ENCODE data around the gene AMBRA1. TPM values are rescaled to one million over a fixed set of nuclear protein-coding genes. Genes with fewer than 3 reads are reported as not detected.

The AMBRA1 gene
- total RNA-seq, 1 donor from 2014 or later, result 29.4 TPM

DNA sequence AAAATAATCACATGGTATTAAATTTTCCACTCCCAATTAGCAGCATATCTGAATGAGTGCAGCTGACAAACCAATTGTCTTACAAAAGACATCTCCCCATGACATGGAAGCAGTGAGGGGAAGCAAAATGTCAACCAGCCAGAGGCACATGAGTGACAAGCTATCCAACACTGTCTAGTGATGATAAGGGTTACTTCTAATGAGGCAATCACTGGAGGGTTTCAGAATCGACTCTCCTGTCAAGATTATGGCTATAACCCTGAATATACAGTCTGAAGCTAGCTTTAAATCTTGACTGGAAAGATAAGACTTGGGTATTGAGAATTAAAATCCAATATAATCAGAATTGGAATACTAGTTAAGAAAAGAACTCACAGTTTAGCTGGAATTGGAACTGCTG is 50.3 kb downstream of the AMBRA1 start:
- Histone ChIP-seq H3K27me3 (ENCODE audit: insufficient read depth, low read length) (no peaks in the 10 kb centered on the region), H3K36me3 (ENCODE audit: insufficient read depth, low read length) (peaks cover 45% of the 10 kb centered on the region), H3K27ac (ENCODE audit: low read depth, low read length) (no peak overlapping the region), H2AFZ (ENCODE audit: low read depth, low read length) (no peak overlapping the region), H3K9me3 (ENCODE audit: insufficient read depth, low read depth, low read length) (no peaks in the 10 kb centered on the region), H3K79me2 (ENCODE audit: insufficient read depth, low read length) (peaks cover 32% of the 10 kb centered on the region), H4K20me1 (ENCODE audit: insufficient read depth, low read length) (peaks cover 66% of the 10 kb centered on the region), H3K4me2 (ENCODE audit: low read length) (no peak overlapping the region), H3K4me1 (ENCODE audit: insufficient read depth, low read length) (no peaks in the 10 kb centered on the region), H3K4me3 (ENCODE audit: insufficient read depth, low read depth, low read length) (no peak overlapping the region), H3K9ac (ENCODE audit: low read length) (no peak overlapping the region)
- TF ChIP-seq CTCF (IDR thresholded peaks at IDR 0.05; ENCODE audit: insufficient read depth, low read depth, low read length) (no peak), EZH2 (IDR thresholded peaks at IDR 0.05; ENCODE audit: insufficient read depth, low read length) (no peak)
- peaks cover 11% of the 10 kb centered on the region for H3K36me3 Mint-ChIP-seq (ENCODE audit: low read depth, unreplicated experiment)
- no peaks in the 10 kb centered on the region for H3K9me3 Mint-ChIP-seq (ENCODE audit: unreplicated experiment)
- no peak overlapping the region for H3K27ac Mint-ChIP-seq (ENCODE audit: unreplicated experiment)
- FAIRE-seq (no peak), DNase-seq (ENCODE audit: low read depth) (no peak)
- H3K4me3 Mint-ChIP-seq (ENCODE audit: unreplicated experiment), result no peak overlapping the region
- no peaks in the 10 kb centered on the region for H3K27me3 Mint-ChIP-seq (ENCODE audit: low read depth, unreplicated experiment)
- H3K4me1 Mint-ChIP-seq (ENCODE audit: low read depth, unreplicated experiment), result no peaks in the 10 kb centered on the region

DNA sequence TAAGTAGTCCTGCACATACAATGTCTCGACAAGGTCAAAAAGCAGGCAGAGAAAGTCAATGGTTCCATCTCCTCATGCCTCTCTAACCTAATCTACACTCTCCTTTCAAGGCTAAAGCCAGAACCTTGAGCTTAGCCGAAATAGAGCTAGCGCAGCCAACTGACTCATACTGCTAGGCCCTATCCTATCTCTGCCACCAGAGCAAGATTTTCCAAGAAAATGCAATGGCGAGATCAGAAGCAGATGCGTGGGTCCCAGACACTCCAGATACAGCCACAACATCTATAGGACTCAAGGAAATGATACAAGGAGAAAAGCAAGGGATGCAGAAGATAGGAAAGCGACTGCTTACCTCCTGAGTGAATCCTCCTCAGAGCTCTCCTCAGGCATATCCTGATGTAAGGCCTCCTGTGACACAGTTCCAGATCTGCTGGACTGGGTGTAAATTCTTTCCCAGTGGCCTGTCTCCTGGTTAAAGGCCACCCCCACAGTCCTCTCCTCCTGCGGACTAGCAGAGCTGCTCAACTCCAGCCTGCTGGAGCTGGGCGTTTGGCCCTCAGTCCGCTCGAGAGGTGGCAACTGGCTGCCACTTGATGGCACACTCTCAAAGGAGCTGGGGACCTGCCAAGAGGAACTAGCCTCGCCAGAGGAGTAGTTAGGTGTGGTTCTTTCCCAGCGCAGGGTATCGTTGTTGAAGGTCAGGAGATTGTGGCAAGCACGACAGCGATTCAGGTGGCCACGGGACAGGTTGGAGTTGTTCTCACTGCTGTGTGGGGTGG is 52.0 kb downstream of the AMBRA1 start:
- no peak overlapping the region for H3K4me3 ChIP-seq (ENCODE audit: insufficient read depth, low read depth, low read length)
- H2AFZ ChIP-seq (ENCODE audit: low read depth, low read length), result no peak overlapping the region
- Mint-ChIP-seq H3K36me3 (ENCODE audit: low read depth, unreplicated experiment) (peaks cover 11% of the 10 kb centered on the region), H3K27me3 (ENCODE audit: low read depth, unreplicated experiment) (no peaks in the 10 kb centered on the region), H3K4me3 (ENCODE audit: unreplicated experiment) (no peak overlapping the region), H3K9me3 (ENCODE audit: unreplicated experiment) (no peaks in the 10 kb centered on the region), H3K4me1 (ENCODE audit: low read depth, unreplicated experiment) (peaks cover 8% of the 10 kb centered on the region), H3K27ac (ENCODE audit: unreplicated experiment) (no peak overlapping the region)
- no peak overlapping the region for H3K4me2 ChIP-seq (ENCODE audit: low read length)
- peaks cover 42% of the 10 kb centered on the region for H3K36me3 ChIP-seq (ENCODE audit: insufficient read depth, low read length)
- H3K4me1 ChIP-seq (ENCODE audit: insufficient read depth, low read length), result no peaks in the 10 kb centered on the region
- no peaks in the 10 kb centered on the region for H3K9me3 ChIP-seq (ENCODE audit: insufficient read depth, low read depth, low read length)
- peaks cover 36% of the 10 kb centered on the region for H3K79me2 ChIP-seq (ENCODE audit: insufficient read depth, low read length)
- TF ChIP-seq EZH2 (IDR thresholded peaks at IDR 0.05; ENCODE audit: insufficient read depth, low read length) (no peak), CTCF (IDR thresholded peaks at IDR 0.05; ENCODE audit: insufficient read depth, low read depth, low read length) (no peak)
- no peak overlapping the region for H3K9ac ChIP-seq (ENCODE audit: low read length)
- DNase-seq (ENCODE audit: low read depth) (no peak), FAIRE-seq (no peak)
- H3K27ac ChIP-seq (ENCODE audit: low read depth, low read length), result no peak overlapping the region
- H4K20me1 ChIP-seq (ENCODE audit: insufficient read depth, low read length), result peaks cover 62% of the 10 kb centered on the region
- H3K27me3 ChIP-seq (ENCODE audit: insufficient read depth, low read length), result no peaks in the 10 kb centered on the region

- Histone ChIP-seq H4K20me1 (ENCODE audit: insufficient read depth, low read length) (peaks cover 71% of the 10 kb centered on the region), H3K4me2 (ENCODE audit: low read length) (no peak overlapping the region), H3K36me3 (ENCODE audit: insufficient read depth, low read length) (peaks cover 37% of the 10 kb centered on the region), H3K4me1 (ENCODE audit: insufficient read depth, low read length) (no peaks in the 10 kb centered on the region), H3K27ac (ENCODE audit: low read depth, low read length) (no peak overlapping the region), H3K9ac (ENCODE audit: low read length) (no peak overlapping the region), H3K27me3 (ENCODE audit: insufficient read depth, low read length) (no peaks in the 10 kb centered on the region), H2AFZ (ENCODE audit: low read depth, low read length) (no peak overlapping the region), H3K4me3 (ENCODE audit: insufficient read depth, low read depth, low read length) (no peak overlapping the region), H3K79me2 (ENCODE audit: insufficient read depth, low read length) (peaks cover 46% of the 10 kb centered on the region), H3K9me3 (ENCODE audit: insufficient read depth, low read depth, low read length) (no peaks in the 10 kb centered on the region)
- H3K4me3 Mint-ChIP-seq (ENCODE audit: unreplicated experiment), result no peak overlapping the region
- TF ChIP-seq CTCF (IDR thresholded peaks at IDR 0.05; ENCODE audit: insufficient read depth, low read depth, low read length), result no peak
- no peak for DNase-seq (ENCODE audit: low read depth)
- no peaks in the 10 kb centered on the region for H3K9me3 Mint-ChIP-seq (ENCODE audit: unreplicated experiment)
- no peaks in the 10 kb centered on the region for H3K27me3 Mint-ChIP-seq (ENCODE audit: low read depth, unreplicated experiment)
- H3K36me3 Mint-ChIP-seq (ENCODE audit: low read depth, unreplicated experiment), result peaks cover 10% of the 10 kb centered on the region
- no peak for FAIRE-seq
- H3K27ac Mint-ChIP-seq (ENCODE audit: unreplicated experiment), result no peak overlapping the region
- peaks cover 9% of the 10 kb centered on the region for H3K4me1 Mint-ChIP-seq (ENCODE audit: low read depth, unreplicated experiment)
These were observed 53.0 kb downstream of the AMBRA1 start for GRCh38 chr11:46540807-46541206.
